ENCODE measurements around the gene P2RY14. TPM values are rescaled to one million over a fixed set of nuclear protein-coding genes. Genes with fewer than 3 reads are reported as not detected.

P2RY14 gene
- total and polyA plus RNA-seq, 2 of the 13 experiments (the other 11 are each of a cell fraction or from before 2014, with no cell fraction given) = not detected

DNA sequence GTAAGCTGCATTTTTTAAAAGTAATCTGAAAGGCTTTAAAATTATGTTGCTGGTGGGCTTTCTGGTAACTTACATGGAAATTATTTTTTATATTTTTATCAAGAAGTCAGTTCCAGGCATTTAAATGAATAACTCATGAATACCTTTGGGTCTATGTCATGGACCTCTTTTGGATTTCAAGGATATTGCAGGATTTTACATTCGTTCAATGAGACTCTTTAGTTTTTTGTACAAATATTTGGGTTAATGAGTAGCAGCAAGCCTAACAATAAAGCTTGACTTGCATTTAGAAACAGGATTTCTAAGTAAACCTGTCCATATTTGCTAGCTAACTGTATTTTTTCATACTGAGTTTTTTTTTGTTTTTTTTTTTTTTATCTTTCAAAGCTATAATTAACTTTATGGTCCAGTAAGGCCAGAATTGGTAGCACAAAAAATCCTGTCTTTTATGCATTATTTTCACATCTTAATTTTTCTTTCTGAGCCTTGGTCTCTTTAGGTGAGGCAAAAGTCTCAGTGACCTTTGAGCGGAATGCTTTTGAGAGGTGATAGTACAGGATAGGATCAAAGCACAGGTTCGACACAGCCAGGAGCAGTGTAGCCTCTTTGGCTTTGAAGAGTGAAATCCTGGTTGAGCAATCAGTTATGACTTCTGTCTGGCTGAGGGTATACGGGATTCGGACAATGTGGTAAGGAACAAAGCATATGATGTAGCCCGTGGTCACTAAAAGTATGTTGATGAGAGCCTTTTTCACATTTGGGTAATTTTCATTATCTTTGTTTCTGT is 80.2 kb downstream of the P2RY14 start (continued):
- TF ChIP-seq, protein P1, sequence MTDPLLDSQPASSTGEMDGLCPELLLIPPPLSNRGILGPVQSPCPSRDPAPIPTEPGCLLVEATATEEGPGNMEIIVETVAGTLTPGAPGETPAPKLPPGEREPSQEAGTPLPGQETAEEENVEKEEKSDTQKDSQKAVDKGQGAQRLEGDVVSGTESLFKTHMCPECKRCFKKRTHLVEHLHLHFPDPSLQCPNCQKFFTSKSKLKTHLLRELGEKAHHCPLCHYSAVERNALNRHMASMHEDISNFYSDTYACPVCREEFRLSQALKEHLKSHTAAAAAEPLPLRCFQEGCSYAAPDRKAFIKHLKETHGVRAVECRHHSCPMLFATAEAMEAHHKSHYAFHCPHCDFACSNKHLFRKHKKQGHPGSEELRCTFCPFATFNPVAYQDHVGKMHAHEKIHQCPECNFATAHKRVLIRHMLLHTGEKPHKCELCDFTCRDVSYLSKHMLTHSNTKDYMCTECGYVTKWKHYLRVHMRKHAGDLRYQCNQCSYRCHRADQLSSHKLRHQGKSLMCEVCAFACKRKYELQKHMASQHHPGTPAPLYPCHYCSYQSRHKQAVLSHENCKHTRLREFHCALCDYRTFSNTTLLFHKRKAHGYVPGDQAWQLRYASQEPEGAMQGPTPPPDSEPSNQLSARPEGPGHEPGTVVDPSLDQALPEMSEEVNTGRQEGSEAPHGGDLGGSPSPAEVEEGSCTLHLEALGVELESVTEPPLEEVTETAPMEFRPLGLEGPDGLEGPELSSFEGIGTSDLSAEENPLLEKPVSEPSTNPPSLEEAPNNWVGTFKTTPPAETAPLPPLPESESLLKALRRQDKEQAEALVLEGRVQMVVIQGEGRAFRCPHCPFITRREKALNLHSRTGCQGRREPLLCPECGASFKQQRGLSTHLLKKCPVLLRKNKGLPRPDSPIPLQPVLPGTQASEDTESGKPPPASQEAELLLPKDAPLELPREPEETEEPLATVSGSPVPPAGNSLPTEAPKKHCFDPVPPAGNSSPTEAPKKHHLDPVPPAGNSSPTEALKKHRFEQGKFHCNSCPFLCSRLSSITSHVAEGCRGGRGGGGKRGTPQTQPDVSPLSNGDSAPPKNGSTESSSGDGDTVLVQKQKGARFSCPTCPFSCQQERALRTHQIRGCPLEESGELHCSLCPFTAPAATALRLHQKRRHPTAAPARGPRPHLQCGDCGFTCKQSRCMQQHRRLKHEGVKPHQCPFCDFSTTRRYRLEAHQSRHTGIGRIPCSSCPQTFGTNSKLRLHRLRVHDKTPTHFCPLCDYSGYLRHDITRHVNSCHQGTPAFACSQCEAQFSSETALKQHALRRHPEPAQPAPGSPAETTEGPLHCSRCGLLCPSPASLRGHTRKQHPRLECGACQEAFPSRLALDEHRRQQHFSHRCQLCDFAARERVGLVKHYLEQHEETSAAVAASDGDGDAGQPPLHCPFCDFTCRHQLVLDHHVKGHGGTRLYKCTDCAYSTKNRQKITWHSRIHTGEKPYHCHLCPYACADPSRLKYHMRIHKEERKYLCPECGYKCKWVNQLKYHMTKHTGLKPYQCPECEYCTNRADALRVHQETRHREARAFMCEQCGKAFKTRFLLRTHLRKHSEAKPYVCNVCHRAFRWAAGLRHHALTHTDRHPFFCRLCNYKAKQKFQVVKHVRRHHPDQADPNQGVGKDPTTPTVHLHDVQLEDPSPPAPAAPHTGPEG (CRISPR knock-in tag; IDR thresholded peaks at IDR 0.05) = no peak
- TF ChIP-seq, protein P2, sequence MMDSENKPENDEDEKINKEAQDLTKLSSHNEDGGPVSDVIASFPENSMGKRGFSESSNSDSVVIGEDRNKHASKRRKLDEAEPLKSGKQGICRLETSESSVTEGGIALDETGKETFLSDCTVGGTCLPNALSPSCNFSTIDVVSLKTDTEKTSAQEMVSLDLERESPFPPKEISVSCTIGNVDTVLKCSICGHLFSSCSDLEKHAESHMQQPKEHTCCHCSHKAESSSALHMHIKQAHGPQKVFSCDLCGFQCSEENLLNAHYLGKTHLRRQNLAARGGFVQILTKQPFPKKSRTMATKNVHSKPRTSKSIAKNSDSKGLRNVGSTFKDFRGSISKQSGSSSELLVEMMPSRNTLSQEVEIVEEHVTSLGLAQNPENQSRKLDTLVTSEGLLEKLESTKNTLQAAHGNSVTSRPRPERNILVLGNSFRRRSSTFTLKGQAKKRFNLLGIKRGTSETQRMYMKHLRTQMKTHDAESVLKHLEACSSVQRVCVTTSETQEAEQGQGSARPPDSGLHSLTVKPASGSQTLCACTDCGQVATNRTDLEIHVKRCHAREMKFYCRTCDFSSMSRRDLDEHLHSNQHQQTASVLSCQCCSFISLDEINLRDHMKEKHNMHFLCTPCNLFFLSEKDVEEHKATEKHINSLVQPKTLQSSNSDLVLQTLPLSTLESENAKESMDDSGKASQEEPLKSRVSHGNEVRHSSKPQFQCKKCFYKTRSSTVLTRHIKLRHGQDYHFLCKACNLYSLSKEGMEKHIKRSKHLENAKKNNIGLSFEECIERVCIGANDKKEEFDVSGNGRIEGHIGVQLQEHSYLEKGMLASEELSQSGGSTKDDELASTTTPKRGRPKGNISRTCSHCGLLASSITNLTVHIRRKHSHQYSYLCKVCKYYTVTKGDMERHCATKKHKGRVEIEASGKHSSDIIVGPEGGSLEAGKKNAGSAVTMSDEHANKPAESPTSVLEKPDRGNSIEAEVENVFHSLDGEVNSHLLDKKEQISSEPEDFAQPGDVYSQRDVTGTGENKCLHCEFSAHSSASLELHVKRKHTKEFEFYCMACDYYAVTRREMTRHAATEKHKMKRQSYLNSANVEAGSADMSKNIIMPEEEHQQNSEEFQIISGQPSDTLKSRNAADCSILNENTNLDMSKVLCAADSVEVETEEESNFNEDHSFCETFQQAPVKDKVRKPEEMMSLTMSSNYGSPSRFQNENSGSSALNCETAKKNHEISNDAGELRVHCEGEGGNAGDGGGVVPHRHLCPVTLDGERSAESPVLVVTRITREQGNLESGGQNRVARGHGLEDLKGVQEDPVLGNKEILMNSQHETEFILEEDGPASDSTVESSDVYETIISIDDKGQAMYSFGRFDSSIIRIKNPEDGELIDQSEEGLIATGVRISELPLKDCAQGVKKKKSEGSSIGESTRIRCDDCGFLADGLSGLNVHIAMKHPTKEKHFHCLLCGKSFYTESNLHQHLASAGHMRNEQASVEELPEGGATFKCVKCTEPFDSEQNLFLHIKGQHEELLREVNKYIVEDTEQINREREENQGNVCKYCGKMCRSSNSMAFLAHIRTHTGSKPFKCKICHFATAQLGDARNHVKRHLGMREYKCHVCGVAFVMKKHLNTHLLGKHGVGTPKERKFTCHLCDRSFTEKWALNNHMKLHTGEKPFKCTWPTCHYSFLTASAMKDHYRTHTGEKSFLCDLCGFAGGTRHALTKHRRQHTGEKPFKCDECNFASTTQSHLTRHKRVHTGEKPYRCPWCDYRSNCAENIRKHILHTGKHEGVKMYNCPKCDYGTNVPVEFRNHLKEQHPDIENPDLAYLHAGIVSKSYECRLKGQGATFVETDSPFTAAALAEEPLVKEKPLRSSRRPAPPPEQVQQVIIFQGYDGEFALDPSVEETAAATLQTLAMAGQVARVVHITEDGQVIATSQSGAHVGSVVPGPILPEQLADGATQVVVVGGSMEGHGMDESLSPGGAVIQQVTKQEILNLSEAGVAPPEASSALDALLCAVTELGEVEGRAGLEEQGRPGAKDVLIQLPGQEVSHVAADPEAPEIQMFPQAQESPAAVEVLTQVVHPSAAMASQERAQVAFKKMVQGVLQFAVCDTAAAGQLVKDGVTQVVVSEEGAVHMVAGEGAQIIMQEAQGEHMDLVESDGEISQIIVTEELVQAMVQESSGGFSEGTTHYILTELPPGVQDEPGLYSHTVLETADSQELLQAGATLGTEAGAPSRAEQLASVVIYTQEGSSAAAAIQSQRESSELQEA (CRISPR knock-in tag; IDR thresholded peaks at IDR 0.05; ENCODE audit: not compliant biosample characterization) = no peak
- TF ChIP-seq FOXP1 (IDR thresholded peaks at IDR 0.05) (no peak), FOXP1 (CRISPR knock-in tag; IDR thresholded peaks at IDR 0.05) (peak; percentile 82), SOX13 (IDR thresholded peaks at IDR 0.05) (peak; percentile 96), SOX13 (CRISPR knock-in tag; conservative IDR thresholded peaks at IDR 0.05 in 1 of 2, IDR thresholded peaks at IDR 0.05 in 1 of 2) (peak in 1 of 2 experiments; percentile 99; a peak in 2 of 4 replicates), ZFP1 (CRISPR knock-in tag; IDR thresholded peaks at IDR 0.05) (peak; percentile 71; the same call in 1 of the 2 replicates), TGIF2 (CRISPR knock-in tag; IDR thresholded peaks at IDR 0.05) (no peak), CENPX (CRISPR knock-in tag; IDR thresholded peaks at IDR 0.05) (no peak)
- TF ChIP-seq, protein P3, sequence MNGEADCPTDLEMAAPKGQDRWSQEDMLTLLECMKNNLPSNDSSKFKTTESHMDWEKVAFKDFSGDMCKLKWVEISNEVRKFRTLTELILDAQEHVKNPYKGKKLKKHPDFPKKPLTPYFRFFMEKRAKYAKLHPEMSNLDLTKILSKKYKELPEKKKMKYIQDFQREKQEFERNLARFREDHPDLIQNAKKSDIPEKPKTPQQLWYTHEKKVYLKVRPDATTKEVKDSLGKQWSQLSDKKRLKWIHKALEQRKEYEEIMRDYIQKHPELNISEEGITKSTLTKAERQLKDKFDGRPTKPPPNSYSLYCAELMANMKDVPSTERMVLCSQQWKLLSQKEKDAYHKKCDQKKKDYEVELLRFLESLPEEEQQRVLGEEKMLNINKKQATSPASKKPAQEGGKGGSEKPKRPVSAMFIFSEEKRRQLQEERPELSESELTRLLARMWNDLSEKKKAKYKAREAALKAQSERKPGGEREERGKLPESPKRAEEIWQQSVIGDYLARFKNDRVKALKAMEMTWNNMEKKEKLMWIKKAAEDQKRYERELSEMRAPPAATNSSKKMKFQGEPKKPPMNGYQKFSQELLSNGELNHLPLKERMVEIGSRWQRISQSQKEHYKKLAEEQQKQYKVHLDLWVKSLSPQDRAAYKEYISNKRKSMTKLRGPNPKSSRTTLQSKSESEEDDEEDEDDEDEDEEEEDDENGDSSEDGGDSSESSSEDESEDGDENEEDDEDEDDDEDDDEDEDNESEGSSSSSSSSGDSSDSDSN (CRISPR knock-in tag; IDR thresholded peaks at IDR 0.05) = no peak
- TF ChIP-seq, protein P4, sequence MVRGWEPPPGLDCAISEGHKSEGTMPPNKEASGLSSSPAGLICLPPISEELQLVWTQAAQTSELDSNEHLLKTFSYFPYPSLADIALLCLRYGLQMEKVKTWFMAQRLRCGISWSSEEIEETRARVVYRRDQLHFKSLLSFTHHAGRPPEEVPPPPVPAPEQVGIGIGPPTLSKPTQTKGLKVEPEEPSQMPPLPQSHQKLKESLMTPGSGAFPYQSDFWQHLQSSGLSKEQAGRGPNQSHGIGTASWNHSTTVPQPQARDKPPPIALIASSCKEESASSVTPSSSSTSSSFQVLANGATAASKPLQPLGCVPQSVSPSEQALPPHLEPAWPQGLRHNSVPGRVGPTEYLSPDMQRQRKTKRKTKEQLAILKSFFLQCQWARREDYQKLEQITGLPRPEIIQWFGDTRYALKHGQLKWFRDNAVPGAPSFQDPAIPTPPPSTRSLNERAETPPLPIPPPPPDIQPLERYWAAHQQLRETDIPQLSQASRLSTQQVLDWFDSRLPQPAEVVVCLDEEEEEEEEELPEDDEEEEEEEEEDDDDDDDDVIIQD (CRISPR knock-in tag; IDR thresholded peaks at IDR 0.05; ENCODE audit: low read depth) = peak; percentile 96

Data from HepG2 (cell line).